ENCODE data around the gene ARPC1B. TPM values are rescaled to one million over a fixed set of nuclear protein-coding genes. Genes with fewer than 3 reads are reported as not detected.

ARPC1B gene
- polyA plus RNA-seq, 1 of the 3 experiments (the other 2 are of a cell fraction), result 836 TPM

DNA sequence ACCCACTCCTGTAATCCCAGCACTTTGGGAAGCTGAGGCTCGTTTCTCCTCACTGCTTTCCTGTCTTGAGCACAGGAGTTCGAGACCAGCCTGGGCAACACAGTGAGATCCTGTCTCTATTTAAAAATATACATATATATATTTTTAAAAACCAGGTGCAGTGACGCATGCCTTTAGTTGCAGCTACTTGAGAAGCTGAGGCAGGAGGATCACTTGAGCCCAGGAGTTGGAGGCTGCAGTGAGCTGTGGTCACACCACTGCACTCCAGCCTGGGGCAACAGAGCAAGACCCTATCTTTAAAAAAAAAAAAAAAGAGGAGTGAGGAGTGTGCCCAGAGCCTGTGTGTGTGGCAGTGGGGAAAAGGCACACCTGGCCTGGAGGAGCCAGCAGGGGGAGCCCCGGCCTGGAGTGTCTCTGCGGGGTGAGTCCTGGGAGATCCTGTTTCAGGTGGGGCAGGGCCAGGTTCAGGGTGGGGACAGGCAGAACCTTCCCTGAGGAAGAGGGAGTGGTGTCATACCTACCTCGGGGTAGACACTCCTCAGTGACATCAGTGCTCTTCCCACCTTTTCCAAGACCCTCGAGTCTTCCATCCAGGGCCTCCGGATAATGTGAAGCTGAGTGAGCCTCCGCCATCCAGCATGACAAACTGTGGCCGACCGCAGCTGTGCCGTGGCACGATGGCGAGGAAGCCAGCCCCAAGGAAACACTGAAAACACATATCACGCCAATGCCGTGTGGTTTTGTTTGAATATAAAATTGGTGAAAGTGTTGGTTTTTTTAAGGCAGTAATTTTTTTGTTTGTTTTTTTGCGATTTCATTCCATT lies 9.0 kb upstream of the ARPC1B start:
- Histone ChIP-seq H3K4me1 (ENCODE audit: control insufficient read depth in 1 of 2, insufficient read depth in 2 of 2, low read depth in 1 of 2, low read length in 1 of 2) (peaks cover 0 to 3% of the 10 kb centered on the region in 2 experiments; a peak in 2 of 4 replicates), H3K9me2 (no peaks in the 10 kb centered on the region), H4K20me1 (ENCODE audit: insufficient read depth) (peaks cover 8% of the 10 kb centered on the region), H3K4me2 (no peak overlapping the region), H3K27me3 (ENCODE audit: insufficient read depth) (no peaks in the 10 kb centered on the region), H3K79me2 (ENCODE audit: insufficient read depth) (no peaks in the 10 kb centered on the region), H3K27ac (ENCODE audit: low read depth in 2 of 2, low read length in 1 of 2) (no peak overlapping the region), H3K9me3 (no peaks in the 10 kb centered on the region), H3K9ac (no peak overlapping the region), H3K36me3 (replicated peaks in 1 of 2; ENCODE audit: control insufficient read depth in 1 of 2, insufficient read depth in 2 of 2, low read length in 1 of 2) (peaks cover 42 to 63% of the 10 kb centered on the region in 2 experiments), H3K4me3 (ENCODE audit: low read depth in 2 of 2, low read length in 1 of 2) (no peak overlapping the region), H3F3A (replicated peaks; ENCODE audit: insufficient read depth) (peaks cover 52% of the 10 kb centered on the region), H2AFZ (ENCODE audit: low read depth) (no peak overlapping the region)
- TF ChIP-seq YY1 (IDR thresholded peaks at IDR 0.05; ENCODE audit: low read depth) (no peak), REST (IDR thresholded peaks at IDR 0.05; ENCODE audit: low read depth, low read length) (no peak), NFIC (IDR thresholded peaks at IDR 0.05; ENCODE audit: borderline replicate concordance) (no peak), RXRA (IDR thresholded peaks at IDR 0.05; ENCODE audit: borderline replicate concordance, low read depth) (no peak), RCOR1 (IDR thresholded peaks at IDR 0.05; ENCODE audit: low read length) (no peak), EP300 (IDR thresholded peaks at IDR 0.05; ENCODE audit: borderline replicate concordance in 1 of 2, low read depth in 1 of 2, low read length in 1 of 2) (no peak), CTCF (IDR thresholded peaks at IDR 0.05) (peak; percentile 68), SMC3 (IDR thresholded peaks at IDR 0.05; ENCODE audit: low read depth, low read length) (peak; percentile 43), FOSL2 (IDR thresholded peaks at IDR 0.05; ENCODE audit: borderline replicate concordance, low read depth) (no peak), RFX5 (IDR thresholded peaks at IDR 0.05; ENCODE audit: low read length) (no peak), GATA2 (CRISPR knock-in tag; IDR thresholded peaks at IDR 0.05) (no peak), USF2 (IDR thresholded peaks at IDR 0.05; ENCODE audit: borderline replicate concordance, low read depth, low read length) (no peak), RAD21 (IDR thresholded peaks at IDR 0.05; ENCODE audit: low read length) (peak; percentile 58), POLR2AphosphoS5 (IDR thresholded peaks at IDR 0.05; ENCODE audit: low read depth, low read length) (no peak), GABPA (IDR thresholded peaks at IDR 0.05; ENCODE audit: low read depth) (no peak)
- TF ChIP-seq, protein P1, sequence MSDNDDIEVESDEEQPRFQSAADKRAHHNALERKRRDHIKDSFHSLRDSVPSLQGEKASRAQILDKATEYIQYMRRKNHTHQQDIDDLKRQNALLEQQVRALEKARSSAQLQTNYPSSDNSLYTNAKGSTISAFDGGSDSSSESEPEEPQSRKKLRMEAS (IDR thresholded peaks at IDR 0.05; ENCODE audit: low read depth), result no peak
- TF ChIP-seq, protein P2, sequence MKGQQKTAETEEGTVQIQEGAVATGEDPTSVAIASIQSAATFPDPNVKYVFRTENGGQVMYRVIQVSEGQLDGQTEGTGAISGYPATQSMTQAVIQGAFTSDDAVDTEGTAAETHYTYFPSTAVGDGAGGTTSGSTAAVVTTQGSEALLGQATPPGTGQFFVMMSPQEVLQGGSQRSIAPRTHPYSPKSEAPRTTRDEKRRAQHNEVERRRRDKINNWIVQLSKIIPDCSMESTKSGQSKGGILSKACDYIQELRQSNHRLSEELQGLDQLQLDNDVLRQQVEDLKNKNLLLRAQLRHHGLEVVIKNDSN (IDR thresholded peaks at IDR 0.05; ENCODE audit: borderline replicate concordance, low read depth), result no peak
- POLR2A ChIA-PET, result interaction anchor here (0.5 to 1.7 kb wide), 2 partner anchors 9 to 27 kb away, joined by 3 to 4 read pairs; no protein-coding TSS in a partner anchor
- CTCF ChIA-PET, result interaction anchor here (0.6 to 1.7 kb wide), 22 partner anchors 9 to 427 kb away, joined by 3 to 8 read pairs (median 4); partner anchors contain the start of genes ARPC1B, BUD31, CPSF4 and PDAP1
- 86% methylated on average over 17 of the region's 17 CpGs for WGBS (ENCODE audit: low lambda C conversion rate)
- DNase-seq, result peak; percentile 75

All from SK-N-SH (cell line).